Measurements from ENCODE around the gene MAGI2. TPM values are rescaled to one million over a fixed set of nuclear protein-coding genes. Genes with fewer than 3 reads are reported as not detected.
A peak's percentile ranks its signal among the peaks of the same experiment; 100 is the strongest.

Gene MAGI2
- total RNA-seq, 1 donor from 2014 or later: 13.3 TPM

DNA sequence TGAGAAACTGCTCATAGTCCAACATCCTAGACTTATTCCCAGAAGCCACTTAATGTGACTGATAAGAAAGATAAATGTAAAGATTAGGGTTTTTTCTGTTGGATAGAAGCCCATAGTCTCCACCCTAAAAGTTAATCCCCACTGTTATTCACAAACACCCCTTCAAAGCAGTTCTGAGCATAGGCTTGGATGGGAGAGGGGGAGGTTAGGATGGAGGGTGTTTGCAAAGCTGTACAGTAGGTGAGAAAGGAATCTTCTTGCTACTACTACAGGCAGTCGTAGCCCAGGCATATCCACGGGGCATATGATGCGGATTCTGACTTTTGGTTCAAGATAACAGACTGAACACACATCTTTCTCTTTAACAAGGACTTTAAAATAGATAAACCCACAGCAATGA is 1119.0 kb downstream of the MAGI2 start:
- H3K4me1 Mint-ChIP-seq (ENCODE audit: unreplicated experiment): peaks cover 8% of the 10 kb centered on the region
- no peak overlapping the region for H3K27ac Mint-ChIP-seq
- H3K9me3 Mint-ChIP-seq: no peaks in the 10 kb centered on the region
- no peak for DNase-seq (ENCODE audit: extremely low spot score, unreplicated experiment)
- peaks cover 11% of the 10 kb centered on the region for H3K27me3 Mint-ChIP-seq
- H3K4me3 Mint-ChIP-seq: no peak overlapping the region
- TF ChIP-seq, protein P1, sequence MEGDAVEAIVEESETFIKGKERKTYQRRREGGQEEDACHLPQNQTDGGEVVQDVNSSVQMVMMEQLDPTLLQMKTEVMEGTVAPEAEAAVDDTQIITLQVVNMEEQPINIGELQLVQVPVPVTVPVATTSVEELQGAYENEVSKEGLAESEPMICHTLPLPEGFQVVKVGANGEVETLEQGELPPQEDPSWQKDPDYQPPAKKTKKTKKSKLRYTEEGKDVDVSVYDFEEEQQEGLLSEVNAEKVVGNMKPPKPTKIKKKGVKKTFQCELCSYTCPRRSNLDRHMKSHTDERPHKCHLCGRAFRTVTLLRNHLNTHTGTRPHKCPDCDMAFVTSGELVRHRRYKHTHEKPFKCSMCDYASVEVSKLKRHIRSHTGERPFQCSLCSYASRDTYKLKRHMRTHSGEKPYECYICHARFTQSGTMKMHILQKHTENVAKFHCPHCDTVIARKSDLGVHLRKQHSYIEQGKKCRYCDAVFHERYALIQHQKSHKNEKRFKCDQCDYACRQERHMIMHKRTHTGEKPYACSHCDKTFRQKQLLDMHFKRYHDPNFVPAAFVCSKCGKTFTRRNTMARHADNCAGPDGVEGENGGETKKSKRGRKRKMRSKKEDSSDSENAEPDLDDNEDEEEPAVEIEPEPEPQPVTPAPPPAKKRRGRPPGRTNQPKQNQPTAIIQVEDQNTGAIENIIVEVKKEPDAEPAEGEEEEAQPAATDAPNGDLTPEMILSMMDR (conservative IDR thresholded peaks at IDR 0.05): no peak
- H3K36me3 Mint-ChIP-seq: no peaks in the 10 kb centered on the region

DNA sequence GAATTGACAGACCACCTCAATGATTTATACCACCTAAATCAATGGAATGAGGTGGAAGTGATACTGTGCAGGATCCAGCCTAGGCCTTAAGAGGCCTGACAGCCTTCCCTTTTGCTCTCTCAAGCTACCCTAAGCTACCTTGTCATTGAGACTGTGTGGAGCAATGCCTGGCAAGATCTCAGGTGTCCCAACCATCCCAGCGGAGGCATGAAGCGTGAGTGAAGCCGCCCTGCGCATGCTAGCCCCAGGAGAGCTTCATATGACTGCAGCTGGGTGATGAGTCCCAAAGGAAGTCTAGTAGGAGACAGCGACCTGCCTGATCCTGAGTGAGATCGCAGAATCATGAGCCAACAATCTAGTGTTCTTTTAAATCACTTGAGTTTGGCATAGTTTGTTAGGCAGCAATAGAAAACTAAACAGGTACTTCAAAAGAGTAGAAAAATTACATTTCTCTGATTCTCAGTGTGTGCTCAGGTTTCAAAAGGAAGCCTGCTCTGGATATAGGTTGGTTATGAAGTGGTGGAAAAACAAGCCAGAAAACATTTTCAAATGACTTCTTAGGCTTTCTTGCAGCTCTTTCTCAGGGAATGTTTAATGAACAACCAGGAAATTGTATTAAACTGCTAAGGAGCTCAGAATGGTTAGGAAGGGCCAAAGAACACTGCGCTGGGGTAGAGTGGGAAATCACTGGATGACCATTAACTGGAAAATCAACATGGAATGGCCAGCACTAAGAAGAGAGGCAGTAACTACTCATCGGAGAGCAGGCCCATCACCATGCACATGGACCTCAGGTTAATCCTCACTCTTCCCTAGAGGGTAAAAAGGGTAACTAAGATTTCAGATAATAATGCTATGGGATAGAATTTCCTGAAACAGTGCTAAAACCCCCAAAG is 1119.7 kb downstream of the MAGI2 start:
- Mint-ChIP-seq H3K9me3 (no peaks in the 10 kb centered on the region), H3K27ac (peak overlapping the region; percentile 59), H3K27me3 (peaks cover 9% of the 10 kb centered on the region), H3K4me3 (no peak overlapping the region), H3K4me1 (ENCODE audit: unreplicated experiment) (peaks cover 8% of the 10 kb centered on the region), H3K36me3 (no peaks in the 10 kb centered on the region)
- DNase-seq (ENCODE audit: extremely low spot score, unreplicated experiment): no peak
- TF ChIP-seq, protein P1 (conservative IDR thresholded peaks at IDR 0.05): no peak

DNA sequence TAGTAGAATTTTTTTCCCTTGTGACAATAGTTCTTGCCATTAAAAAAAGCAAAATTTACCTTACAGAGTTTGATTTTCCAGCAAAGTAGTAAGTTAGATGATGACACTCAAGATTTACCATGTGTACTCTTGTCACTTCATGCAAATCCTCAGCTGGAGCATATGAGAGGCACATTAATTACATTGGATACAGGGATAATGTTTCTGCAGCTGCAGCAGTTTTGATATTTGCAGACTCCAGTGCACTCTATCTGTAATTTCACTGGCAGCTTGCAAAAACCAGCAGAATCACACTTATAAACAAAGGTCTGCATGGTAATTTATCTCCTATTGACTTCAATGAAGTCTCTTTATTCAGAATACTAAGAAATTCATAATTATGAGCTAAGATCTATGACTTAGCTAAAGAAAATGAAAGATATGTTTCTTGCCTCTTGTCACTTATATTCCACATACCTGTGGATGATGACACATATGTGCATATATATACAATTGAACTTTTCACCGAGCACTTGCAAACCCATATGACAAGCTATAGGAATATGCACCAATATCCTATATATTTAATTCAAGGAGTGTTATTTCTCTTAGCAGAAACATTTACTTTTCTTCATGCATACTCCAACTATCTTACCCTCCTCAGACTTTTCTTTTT is 1124.3 kb downstream of the MAGI2 start:
- Mint-ChIP-seq H3K9me3 (no peaks in the 10 kb centered on the region), H3K27ac (no peak overlapping the region), H3K27me3 (no peaks in the 10 kb centered on the region), H3K4me3 (no peak overlapping the region), H3K36me3 (no peaks in the 10 kb centered on the region), H3K4me1 (ENCODE audit: unreplicated experiment) (peaks cover 8% of the 10 kb centered on the region)
- TF ChIP-seq, protein P1 (conservative IDR thresholded peaks at IDR 0.05): no peak
- DNase-seq (ENCODE audit: extremely low spot score, unreplicated experiment): no peak

DNA sequence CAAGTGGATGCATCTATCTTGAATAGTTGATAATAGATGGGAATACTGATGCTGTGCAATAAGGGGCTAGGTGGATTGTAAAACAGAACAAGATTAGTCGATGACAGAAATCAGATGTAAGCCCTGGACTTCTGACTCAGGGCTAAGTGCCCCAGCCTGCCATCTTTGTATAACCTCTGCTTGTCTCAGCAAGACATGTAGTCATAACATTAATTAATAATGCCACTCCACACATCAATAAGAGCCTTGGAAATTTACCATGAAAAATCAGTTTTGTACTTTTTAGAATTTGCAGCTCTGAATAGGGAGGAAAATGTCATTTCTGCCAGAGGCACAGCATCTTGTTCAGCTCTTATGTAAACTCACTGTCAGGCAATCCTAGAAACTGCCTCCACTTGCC is 1125.7 kb downstream of the MAGI2 start:
- Mint-ChIP-seq H3K27ac (no peak overlapping the region), H3K36me3 (no peaks in the 10 kb centered on the region), H3K9me3 (no peaks in the 10 kb centered on the region), H3K4me3 (no peak overlapping the region), H3K27me3 (no peaks in the 10 kb centered on the region), H3K4me1 (ENCODE audit: unreplicated experiment) (no peaks in the 10 kb centered on the region)
- TF ChIP-seq, protein P1 (conservative IDR thresholded peaks at IDR 0.05): no peak
- DNase-seq (ENCODE audit: extremely low spot score, unreplicated experiment): no peak

DNA sequence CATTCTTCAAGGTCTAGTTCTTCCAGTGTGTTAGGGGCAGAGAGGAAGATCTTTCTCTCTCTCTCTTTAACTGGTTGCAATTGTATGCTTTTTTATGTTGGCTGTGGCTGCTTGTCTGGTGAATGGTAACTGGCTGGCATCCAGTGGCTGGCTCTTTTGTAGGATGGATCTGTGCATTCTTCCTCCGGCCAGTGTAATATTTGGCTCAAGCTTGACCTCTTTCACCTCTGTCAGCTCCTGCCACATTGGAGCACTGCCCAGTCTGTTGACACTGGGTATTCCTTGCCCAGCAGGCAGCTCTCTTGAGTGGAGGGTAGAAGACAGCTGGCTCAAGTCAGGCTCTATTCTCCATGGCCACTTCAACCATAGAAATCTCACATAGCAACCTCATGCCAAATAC is 1126.6 kb downstream of the MAGI2 start:
- Mint-ChIP-seq H3K36me3 (no peaks in the 10 kb centered on the region), H3K27me3 (no peaks in the 10 kb centered on the region), H3K4me3 (no peak overlapping the region), H3K27ac (no peak overlapping the region), H3K4me1 (ENCODE audit: unreplicated experiment) (no peaks in the 10 kb centered on the region), H3K9me3 (no peaks in the 10 kb centered on the region)
- DNase-seq (ENCODE audit: extremely low spot score, unreplicated experiment): no peak
- TF ChIP-seq, protein P1 (conservative IDR thresholded peaks at IDR 0.05): no peak
